Measurements from ENCODE around the gene BAX. TPM values are rescaled to one million over a fixed set of nuclear protein-coding genes. Genes with fewer than 3 reads are reported as not detected.

BAX gene
- polyA plus RNA-seq, 1 of the 3 experiments (the other 2 are of a cell fraction), result 640 TPM

DNA sequence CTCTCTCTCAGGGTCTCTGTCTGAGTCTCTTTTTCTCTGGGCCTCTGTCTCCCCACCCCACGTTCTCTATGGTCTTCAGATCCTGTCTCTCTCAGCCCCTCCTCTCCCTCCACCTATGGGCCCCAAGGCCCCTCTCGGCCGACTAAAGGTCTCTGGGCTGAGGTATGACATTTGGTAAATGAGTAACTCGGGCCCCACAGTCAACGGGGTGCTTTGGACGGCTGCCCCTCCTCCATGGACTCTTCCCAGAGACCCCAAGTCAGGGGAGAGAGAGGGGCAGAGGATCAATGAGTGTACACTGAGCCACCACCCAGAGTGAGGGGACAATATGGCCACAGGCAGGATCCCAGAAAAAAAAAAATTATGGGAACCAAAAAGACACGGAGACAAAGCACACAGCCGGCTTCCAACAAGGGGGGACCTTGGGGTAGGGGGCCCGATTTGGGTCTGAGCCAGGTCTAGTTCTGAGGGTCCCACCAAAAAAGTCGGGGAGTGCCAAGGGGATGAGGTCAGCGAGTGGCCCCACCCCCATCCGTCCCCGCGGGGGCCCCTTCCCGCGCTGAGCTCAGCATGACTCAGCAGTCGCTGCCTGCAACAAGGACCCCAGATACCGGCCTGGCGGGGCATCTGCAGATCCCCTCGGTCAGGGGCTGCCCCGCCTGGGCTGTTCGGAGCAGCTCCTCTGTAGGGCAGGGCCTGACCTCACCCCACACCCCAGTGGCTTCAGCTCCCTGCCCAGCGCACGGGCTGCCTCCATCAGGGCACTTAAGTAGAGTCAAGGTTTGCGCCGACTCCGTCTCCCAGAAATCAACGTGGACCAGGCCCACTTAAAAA is 8.9 kb downstream of the BAX start:
- H3K4me3 ChIP-seq (ENCODE audit: low read depth in 2 of 2, low read length in 1 of 2), result no peak overlapping the region
- no peak overlapping the region for H2AFZ ChIP-seq (ENCODE audit: low read depth)
- H3K79me2 ChIP-seq (ENCODE audit: insufficient read depth), result peaks cover 22% of the 10 kb centered on the region
- peak overlapping the region; percentile 41 for H3K9ac ChIP-seq
- H3K36me3 ChIP-seq (replicated peaks in 1 of 2; ENCODE audit: control insufficient read depth in 1 of 2, insufficient read depth in 2 of 2, low read length in 1 of 2), result peaks cover 11 to 23% of the 10 kb centered on the region in 2 experiments
- CTCF ChIA-PET, result interaction anchor here (1.1 kb wide), 1 partner anchor 36 kb away, joined by 3 read pairs; no protein-coding TSS in a partner anchor
- peaks cover 18% of the 10 kb centered on the region for H4K20me1 ChIP-seq (ENCODE audit: insufficient read depth)
- H3K9me2 ChIP-seq, result no peaks in the 10 kb centered on the region
- H3F3A ChIP-seq (replicated peaks; ENCODE audit: insufficient read depth), result peaks cover 54% of the 10 kb centered on the region
- no peaks in the 10 kb centered on the region for H3K9me3 ChIP-seq
- WGBS (ENCODE audit: low lambda C conversion rate), result 53% methylated on average over 14 of the region's 28 CpGs
- peak overlapping the region; percentile 62 to 77 for H3K27ac ChIP-seq (ENCODE audit: low read depth in 2 of 2, low read length in 1 of 2)
- POLR2A ChIA-PET, result no interaction called here
- H3K4me2 ChIP-seq, result peak overlapping the region; percentile 56; the same call in 1 of the 2 replicates
- no peaks in the 10 kb centered on the region for H3K27me3 ChIP-seq (ENCODE audit: insufficient read depth)
- no peak for DNase-seq
- peaks cover 17 to 26% of the 10 kb centered on the region in 2 experiments; a peak in 3 of 4 replicates for H3K4me1 ChIP-seq (ENCODE audit: control insufficient read depth in 1 of 2, insufficient read depth in 2 of 2, low read depth in 1 of 2, low read length in 1 of 2)
- TF ChIP-seq, protein P1, sequence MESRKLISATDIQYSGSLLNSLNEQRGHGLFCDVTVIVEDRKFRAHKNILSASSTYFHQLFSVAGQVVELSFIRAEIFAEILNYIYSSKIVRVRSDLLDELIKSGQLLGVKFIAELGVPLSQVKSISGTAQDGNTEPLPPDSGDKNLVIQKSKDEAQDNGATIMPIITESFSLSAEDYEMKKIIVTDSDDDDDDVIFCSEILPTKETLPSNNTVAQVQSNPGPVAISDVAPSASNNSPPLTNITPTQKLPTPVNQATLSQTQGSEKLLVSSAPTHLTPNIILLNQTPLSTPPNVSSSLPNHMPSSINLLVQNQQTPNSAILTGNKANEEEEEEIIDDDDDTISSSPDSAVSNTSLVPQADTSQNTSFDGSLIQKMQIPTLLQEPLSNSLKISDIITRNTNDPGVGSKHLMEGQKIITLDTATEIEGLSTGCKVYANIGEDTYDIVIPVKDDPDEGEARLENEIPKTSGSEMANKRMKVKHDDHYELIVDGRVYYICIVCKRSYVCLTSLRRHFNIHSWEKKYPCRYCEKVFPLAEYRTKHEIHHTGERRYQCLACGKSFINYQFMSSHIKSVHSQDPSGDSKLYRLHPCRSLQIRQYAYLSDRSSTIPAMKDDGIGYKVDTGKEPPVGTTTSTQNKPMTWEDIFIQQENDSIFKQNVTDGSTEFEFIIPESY (IDR thresholded peaks at IDR 0.05; ENCODE audit: borderline replicate concordance, low read depth), result no peak
- TF ChIP-seq FOXJ3 (CRISPR knock-in tag; IDR thresholded peaks at IDR 0.05) (no peak), GABPA (IDR thresholded peaks at IDR 0.05; ENCODE audit: low read depth) (no peak), MXI1 (IDR thresholded peaks at IDR 0.05; ENCODE audit: low read depth, low read length) (no peak), FOXM1 (IDR thresholded peaks at IDR 0.05; ENCODE audit: low read depth) (no peak), GATA2 (CRISPR knock-in tag; IDR thresholded peaks at IDR 0.05) (no peak), SIN3A (IDR thresholded peaks at IDR 0.05; ENCODE audit: borderline replicate concordance, low read depth, low read length) (no peak), SMC3 (IDR thresholded peaks at IDR 0.05; ENCODE audit: low read depth, low read length) (no peak), ELF1 (IDR thresholded peaks at IDR 0.05) (no peak), JUND (IDR thresholded peaks at IDR 0.05) (peak; percentile 72), RAD21 (IDR thresholded peaks at IDR 0.05; ENCODE audit: low read length) (no peak), TEAD4 (IDR thresholded peaks at IDR 0.05; ENCODE audit: borderline replicate concordance, insufficient read depth) (0 out of 2 replicates have a peak, but pooled peaks have one; percentile 46), EP300 (IDR thresholded peaks at IDR 0.05; ENCODE audit: borderline replicate concordance in 1 of 2, low read depth in 1 of 2, low read length in 1 of 2) (no peak; a peak in 1 of 4 replicates), POLR2AphosphoS5 (IDR thresholded peaks at IDR 0.05; ENCODE audit: low read depth, low read length) (no peak; the same call in 1 of the 2 replicates), NRF1 (IDR thresholded peaks at IDR 0.05; ENCODE audit: low read depth, low read length) (no peak), NFIC (IDR thresholded peaks at IDR 0.05; ENCODE audit: borderline replicate concordance) (peak; percentile 51; the same call in 1 of the 2 replicates), EZH2phosphoT487 (IDR thresholded peaks at IDR 0.05; ENCODE audit: borderline replicate concordance, low read depth) (no peak), FOSL2 (IDR thresholded peaks at IDR 0.05; ENCODE audit: borderline replicate concordance, low read depth) (peak; percentile 79; the same call in 1 of the 2 replicates), TCF12 (IDR thresholded peaks at IDR 0.05) (peak; percentile 29; the same call in 1 of the 2 replicates)
- TF ChIP-seq, protein P2, sequence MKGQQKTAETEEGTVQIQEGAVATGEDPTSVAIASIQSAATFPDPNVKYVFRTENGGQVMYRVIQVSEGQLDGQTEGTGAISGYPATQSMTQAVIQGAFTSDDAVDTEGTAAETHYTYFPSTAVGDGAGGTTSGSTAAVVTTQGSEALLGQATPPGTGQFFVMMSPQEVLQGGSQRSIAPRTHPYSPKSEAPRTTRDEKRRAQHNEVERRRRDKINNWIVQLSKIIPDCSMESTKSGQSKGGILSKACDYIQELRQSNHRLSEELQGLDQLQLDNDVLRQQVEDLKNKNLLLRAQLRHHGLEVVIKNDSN (IDR thresholded peaks at IDR 0.05; ENCODE audit: borderline replicate concordance, low read depth), result no peak
- TF ChIP-seq, protein P3, sequence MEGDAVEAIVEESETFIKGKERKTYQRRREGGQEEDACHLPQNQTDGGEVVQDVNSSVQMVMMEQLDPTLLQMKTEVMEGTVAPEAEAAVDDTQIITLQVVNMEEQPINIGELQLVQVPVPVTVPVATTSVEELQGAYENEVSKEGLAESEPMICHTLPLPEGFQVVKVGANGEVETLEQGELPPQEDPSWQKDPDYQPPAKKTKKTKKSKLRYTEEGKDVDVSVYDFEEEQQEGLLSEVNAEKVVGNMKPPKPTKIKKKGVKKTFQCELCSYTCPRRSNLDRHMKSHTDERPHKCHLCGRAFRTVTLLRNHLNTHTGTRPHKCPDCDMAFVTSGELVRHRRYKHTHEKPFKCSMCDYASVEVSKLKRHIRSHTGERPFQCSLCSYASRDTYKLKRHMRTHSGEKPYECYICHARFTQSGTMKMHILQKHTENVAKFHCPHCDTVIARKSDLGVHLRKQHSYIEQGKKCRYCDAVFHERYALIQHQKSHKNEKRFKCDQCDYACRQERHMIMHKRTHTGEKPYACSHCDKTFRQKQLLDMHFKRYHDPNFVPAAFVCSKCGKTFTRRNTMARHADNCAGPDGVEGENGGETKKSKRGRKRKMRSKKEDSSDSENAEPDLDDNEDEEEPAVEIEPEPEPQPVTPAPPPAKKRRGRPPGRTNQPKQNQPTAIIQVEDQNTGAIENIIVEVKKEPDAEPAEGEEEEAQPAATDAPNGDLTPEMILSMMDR (IDR thresholded peaks at IDR 0.05), result no peak
- TF ChIP-seq, protein P4, sequence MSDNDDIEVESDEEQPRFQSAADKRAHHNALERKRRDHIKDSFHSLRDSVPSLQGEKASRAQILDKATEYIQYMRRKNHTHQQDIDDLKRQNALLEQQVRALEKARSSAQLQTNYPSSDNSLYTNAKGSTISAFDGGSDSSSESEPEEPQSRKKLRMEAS (IDR thresholded peaks at IDR 0.05; ENCODE audit: low read depth), result no peak
- TF ChIP-seq, protein P5, sequence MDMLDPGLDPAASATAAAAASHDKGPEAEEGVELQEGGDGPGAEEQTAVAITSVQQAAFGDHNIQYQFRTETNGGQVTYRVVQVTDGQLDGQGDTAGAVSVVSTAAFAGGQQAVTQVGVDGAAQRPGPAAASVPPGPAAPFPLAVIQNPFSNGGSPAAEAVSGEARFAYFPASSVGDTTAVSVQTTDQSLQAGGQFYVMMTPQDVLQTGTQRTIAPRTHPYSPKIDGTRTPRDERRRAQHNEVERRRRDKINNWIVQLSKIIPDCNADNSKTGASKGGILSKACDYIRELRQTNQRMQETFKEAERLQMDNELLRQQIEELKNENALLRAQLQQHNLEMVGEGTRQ (IDR thresholded peaks at IDR 0.05; ENCODE audit: borderline replicate concordance, low read depth, low read length), result no peak
- TF ChIP-seq, protein P6, sequence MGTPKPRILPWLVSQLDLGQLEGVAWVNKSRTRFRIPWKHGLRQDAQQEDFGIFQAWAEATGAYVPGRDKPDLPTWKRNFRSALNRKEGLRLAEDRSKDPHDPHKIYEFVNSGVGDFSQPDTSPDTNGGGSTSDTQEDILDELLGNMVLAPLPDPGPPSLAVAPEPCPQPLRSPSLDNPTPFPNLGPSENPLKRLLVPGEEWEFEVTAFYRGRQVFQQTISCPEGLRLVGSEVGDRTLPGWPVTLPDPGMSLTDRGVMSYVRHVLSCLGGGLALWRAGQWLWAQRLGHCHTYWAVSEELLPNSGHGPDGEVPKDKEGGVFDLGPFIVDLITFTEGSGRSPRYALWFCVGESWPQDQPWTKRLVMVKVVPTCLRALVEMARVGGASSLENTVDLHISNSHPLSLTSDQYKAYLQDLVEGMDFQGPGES (IDR thresholded peaks at IDR 0.05; ENCODE audit: low read depth, low read length), result no peak
- TF ChIP-seq, protein P7, sequence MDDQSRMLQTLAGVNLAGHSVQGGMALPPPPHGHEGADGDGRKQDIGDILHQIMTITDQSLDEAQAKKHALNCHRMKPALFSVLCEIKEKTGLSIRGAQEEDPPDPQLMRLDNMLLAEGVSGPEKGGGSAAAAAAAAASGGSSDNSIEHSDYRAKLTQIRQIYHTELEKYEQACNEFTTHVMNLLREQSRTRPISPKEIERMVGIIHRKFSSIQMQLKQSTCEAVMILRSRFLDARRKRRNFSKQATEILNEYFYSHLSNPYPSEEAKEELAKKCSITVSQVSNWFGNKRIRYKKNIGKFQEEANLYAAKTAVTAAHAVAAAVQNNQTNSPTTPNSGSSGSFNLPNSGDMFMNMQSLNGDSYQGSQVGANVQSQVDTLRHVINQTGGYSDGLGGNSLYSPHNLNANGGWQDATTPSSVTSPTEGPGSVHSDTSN (IDR thresholded peaks at IDR 0.05), result peak; percentile 48

Data from SK-N-SH (cell line).